GM21825 (cell line): Measurements from ENCODE around the gene B9D2.

Source experiments
- ATAC-seq: cut with Tn5 transposase; IDR thresholded peaks from one replicate; pipeline ENCODE4 v1.9.1; 2021; ENCODE audit warnings: mild to moderate bottlenecking, moderate library complexity; ENCODE audit not compliant: unreplicated experiment

Gene B9D2

DNA sequence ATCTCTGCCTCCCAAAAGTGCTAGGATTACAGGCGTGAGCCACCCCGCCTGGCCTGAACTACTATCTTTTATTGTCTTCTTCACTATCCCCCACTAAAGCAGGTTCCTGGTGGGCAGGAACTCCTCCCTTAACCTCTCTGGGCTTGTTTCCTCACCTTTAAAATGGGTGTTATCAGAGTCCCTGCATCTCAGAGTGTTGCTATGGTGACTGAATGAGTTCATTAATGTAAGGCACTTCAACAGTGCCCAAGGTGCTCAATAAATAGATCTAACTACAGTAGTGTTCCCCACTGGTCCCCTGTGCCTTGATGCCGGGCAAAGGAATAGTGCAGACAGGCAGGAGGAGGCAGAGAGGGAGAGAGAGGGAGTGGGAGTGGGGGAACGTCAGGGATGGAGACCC, 33.5 kb downstream of the B9D2 start:
- ATAC-seq, result no peak

DNA sequence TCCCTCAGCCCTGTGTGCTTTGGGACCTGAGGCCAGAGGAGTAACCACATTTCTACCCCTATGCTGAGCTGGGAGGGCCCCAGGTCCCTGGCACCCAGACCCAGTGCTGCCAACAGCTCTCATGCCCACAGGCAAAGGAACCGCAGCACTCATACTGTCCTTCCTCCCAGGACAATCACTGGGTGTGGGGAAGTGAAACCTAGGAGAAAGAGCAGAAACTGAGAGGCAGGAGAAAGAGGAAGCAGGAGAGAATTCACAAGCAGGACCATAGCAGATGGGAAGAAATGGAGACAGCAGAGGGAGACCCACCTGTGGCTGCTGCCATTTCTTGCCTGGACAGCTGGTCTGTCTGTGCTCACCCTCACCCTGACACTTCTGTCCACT, 35.1 kb downstream of the B9D2 start:
- ATAC-seq, result no peak

DNA sequence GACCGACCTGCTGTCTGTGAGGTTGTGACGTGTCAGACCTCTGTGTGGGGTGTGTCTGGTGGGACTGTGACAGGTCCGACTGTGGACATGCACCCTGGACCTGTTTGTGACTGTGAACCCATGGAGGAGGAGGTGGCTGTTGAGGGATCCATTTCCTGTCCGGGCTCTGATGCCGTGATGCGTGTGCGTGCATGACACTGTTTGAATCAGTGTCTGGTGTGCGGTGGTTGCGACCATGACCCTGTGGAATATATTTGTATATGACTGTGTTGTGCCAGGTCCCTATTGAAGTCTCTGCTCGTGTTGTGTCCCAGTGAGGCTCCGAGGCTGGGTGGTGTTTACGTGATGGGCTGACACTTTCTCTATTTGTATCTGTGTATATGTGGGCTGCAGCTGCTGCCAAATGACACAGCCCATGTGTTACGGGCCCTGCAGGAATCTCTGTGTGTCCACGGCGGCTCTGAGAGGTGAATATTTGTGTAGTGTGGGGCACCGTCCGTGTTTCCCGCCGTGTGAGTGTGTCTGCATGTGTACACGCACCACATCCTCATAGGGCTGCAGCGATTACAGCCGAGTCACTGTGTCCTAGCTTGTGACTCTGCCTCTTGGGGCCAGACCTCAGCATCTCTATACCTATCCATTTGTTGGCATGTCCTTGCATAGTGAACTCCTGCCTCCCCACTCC, 35.6 kb downstream of the B9D2 start:
- ATAC-seq, result peak; percentile 14

DNA sequence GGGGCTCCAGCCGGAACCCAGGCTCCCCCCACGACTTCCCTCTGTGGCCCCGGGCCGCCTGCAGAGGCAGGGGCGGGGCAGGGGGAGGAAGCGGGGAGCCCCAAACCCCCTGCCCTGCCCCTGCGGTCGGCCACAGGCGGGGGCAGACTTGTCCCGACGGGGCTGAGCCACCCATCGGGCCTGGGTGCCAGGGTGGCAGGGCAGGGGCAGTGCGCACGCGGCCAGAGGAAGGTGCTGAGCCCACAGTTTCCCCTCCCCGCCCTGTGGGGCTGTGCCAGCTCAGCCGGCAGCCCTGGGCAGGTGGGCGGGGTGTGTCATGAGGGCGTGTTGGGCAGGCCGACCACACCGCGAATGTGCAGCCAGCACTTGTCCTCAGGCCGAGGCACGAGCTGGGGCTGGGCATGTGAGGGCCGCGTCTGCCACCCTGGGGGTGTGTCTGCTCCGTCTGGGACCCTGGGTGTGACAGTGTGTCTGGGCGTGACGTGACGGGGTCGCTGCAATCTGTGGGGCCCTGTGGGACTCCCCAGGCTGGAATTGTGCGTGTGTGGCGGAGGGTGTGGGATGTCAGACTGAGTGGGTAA, 36.3 kb downstream of the B9D2 start:
- ATAC-seq, result peak; percentile 40

DNA sequence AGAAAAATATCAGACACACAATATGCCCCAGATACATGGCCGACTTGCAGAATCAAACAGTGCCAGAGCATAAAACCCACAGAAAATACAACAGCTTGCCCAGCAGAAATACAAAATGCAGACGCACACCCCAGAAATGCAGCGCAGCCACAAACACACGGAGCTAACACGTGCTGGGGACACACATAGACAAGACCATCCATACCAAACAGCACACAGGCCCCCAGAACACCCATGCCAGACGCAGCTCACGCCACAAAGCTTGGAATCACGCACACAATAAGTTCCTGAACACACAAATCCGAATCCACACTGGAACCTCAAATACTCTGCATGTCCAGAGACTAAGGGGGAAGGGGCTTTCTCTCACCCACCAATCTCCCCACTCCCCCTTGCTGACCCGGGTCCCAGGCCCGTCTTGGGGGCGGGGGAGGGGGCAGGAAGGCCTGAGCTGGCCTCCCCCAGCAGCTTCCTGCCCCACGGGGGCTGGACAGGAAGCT, 36.8 kb downstream of the B9D2 start:
- ATAC-seq, result no peak

DNA sequence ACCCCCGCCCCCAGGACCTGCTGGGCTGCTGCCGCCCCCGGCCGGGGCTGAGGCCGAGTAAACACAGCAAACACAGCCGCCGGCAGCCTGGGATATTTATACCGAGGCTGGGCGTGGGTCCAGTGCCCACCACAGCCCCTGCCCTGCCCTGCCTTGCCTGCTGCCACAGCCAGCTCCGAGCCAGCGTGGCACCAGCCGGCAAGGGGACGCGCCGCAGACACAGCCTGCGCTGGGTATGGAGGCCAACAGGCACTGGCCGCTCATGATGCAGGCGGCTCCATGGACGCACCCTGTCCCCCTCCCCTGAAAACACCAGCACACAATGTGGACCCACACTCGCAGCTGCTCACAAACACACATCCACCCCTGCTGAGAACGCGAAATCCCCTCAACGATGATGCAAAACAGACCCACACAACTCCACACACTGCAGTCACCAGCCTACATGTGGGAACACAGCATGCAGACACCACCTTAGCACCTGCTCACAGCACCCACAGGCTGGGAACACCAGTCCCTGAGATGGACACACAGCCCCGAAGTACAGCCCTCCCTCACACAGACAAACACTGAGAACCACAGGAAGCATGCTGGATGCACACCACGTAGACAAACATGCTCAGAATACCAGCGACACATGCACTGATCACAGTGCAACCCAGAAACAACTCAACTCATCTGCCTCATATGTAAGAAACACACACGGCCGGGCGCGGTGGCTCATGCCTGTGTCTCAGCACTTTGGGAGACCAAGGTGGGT, 37.8 kb downstream of the B9D2 start:
- no peak for ATAC-seq

DNA sequence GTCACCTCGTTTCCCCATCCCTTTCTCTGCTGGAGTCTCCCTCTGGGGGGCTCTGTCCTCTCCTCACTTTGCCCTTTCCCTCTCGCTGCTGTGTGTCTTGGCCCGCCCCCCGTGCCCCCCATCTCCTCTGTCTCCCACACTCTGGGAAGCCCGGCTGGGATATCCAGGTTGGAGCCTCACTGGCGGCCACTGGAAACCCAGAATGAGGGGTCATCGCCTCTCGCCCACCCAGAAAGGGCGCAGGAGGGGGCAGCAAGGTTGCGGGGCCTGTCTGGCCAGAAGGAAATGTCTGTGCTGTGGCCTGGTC, 38.4 kb downstream of the B9D2 start:
- no peak for ATAC-seq

DNA sequence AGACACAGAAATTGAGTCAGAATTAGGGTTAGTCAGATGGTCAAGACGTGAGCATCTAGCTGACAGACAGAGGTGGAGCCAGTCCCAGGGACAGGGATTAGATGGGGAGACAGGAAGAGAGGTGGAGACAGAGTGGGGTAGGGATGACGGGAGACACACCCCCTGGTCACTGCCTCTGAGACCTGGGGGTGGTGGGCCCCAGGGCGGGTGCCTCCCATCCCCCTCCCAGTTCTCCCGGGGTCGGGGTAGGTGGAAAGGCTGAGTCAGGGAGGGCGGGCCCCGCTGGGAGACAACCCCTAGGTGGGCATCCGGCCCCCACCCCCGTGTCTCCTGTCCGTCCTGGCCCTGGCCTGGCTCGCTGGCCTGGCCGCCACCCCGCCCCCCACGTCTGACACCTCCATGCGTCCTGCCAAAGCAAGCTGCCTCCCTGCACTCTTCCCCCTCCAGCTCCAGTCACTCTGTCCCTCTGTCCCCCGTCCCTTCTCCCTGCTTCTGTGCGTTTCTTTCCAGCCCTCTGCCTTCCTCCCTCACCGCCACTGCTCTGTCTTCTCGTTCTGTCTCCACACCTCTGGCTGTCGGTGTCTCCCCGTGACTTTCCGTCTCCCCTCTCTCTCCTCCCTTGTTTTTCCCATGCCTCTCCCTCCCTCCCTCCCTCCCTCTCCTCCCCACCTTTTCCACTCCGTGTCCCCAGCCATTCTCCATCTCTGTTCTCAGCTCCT, 38.9 kb downstream of the B9D2 start:
- no peak for ATAC-seq

DNA sequence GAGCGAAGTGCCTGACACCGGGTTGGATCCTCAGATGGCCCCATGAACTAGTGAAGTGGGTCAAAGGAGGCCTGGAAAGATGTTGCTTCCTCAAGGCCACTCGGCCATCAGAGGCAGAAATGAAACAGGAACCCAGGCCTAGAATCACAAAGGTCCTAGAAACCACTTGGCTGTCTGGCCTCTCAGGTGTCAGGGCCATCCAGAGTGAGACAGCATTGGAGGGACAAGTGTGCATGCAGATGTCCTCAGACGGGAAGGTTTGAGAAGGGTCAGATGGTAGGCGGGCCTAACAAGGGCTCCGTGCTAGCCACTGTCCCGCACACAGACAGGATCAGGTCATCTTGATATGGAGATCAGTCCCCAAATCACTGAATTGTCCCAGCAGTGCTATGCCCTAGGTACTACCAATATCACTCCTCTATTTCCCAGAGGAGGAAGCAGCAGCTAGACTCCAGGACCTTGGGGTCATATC, 39.7 kb downstream of the B9D2 start:
- no peak for ATAC-seq

DNA sequence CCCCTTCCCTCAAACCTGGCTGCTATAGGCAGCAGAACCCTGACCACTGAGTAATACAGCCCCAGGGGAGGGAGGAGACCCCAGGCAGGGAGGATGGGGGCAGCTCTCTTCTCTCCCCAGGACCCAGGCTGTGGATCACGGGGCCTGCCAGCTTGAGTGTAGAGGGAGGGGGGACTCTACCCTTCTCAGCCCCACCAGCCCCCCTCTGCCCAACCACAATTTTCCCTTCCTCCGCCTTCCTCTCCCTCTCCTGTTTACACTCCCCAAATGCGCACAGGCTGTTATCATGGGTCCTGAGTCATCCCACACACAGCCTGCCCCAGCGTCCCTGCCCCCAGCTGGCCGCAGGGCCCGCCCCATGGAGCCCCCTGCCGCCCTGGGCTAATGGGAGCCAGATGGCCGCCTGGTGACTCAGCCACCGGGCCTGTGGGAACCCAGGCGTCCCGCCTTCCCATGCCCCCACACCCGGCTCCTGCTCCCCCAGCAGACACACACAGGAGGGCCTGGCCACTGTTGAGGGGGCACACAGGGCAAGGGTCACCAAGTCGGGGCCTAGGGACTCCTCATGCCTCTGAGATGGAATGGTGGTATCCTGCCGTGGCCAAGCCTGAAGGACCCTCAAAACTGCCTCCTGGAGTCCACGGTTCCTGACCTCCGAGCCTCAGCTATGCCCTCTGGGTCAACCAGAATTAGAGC, 40.4 kb downstream of the B9D2 start:
- no peak for ATAC-seq

DNA sequence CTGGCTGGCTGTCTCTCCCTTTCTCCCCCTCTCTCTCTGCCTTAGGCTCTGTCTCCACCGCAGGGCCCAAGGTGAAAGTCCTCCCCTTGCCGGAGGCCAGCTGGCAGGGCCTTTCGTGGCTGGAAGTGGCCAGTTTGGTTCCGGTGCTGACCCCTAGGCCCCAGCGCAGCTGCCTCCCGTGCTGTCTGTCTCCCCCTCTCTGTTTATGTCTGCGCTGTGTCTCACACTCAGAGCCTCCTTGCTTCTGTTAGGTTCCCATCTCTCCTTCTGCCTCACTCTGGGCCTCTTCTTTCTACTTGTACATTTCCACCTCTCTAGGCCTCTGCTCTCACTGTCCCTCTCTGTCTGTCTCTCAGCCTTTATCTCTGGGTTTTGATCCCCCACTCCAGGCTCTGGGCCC, 40.9 kb downstream of the B9D2 start:
- ATAC-seq, result no peak

DNA sequence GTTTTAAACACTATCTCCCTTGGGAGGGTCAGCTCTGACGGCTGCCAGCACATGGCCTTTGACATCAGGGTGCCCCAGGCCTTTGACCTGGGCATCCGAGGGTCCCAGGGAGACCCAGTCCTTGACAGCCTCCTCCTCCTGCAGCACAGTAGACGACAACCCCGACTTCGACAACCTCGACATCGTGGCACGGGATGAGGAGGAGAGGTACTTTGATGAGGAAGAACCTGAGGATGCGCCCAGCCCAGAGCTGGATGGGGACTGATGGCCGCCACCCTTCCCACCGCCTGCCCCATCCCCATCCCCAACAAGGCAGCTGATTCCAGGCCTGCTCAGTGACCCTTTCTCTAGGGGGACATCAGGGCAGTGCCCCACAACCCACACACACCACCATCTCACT, 41.5 kb downstream of the B9D2 start:
- no peak for ATAC-seq

DNA sequence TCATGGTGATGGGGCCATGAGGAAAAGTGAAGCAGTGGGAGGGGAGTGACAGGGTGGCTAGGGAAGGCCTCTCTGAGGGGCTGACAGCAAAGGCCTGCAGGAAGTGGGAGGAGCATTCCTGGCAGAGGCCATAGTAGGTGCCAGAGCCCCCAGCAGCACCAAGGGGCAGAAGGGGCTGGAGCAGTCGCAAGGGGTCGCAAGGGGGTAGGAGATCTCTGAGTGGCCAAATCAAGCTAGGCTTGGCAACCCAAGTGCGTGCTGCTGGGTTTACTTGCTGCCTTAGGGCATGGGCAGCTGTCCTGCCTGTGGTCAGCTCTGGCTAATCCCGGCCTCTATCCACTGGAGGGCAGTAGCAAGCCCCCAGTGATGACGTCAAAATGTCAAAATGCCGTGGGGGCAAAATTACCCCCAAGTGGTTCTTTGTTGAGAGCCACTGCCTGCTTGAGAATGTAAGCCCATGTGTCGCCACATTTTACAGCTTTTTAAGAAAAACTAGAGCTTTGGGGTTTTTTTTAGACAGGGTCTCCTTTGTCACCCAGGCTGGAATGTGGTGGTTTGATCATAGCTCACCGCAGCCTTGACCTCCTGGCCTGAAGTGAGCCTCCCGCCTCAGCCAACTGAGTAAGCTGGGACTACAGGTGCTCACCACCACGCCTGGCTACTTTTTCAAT, 42.2 kb downstream of the B9D2 start:
- no peak for ATAC-seq

DNA sequence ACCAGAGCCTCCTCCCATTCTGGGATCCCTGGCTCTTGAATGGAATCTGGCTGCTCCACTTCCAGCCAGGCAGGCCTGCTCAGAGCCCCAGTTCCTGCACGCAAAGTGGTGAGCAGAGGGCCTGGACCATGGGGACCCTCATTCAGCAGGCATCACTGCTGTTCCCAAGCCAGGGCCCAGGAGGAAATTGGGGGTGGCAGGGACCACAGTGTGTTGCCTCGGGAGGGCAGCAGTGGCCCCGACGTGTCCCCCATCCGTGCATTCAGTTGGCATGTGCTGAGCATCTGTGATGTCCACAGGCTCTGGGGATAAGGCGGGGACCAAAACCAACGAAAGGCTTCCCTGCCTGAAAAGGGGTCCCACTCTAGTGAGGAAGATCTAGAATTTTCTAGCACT, 42.7 kb downstream of the B9D2 start:
- ATAC-seq, result no peak

DNA sequence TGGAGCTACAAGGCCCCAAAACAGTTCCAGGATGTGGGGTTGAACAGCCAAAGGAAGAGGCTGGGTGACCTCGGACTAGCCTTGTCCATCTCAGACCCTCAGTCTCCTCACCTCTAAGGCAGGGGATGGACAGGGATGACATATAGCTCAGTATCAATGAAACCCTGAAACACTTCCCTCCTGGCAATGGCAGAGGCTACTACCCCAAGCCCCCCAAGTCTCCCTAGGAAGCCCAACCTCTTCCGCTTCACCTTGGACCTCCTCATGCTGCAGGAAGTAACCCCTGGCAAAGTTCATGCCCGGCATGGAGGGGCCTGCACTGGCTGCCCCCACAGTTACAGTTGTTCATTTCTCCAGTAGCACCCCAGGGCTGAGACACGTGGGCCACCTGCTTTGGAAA, 43.4 kb downstream of the B9D2 start:
- no peak for ATAC-seq

DNA sequence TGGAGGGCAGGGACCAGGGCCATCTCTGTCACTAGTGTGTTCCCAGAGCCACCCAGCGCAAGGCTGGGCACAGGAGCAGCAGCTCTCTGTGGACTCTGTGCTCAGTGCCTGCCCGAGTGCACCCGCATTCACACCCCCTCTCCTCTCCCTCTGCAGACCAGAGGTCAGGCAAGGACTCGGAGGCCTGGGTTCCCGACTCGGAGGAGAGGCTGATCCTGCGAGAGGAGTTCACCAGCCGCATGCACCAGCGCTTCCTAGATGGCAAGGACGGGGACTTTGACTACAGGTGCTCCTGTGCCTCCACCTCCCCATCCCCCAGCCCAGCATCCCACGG, 43.8 kb downstream of the B9D2 start:
- ATAC-seq, result no peak

DNA sequence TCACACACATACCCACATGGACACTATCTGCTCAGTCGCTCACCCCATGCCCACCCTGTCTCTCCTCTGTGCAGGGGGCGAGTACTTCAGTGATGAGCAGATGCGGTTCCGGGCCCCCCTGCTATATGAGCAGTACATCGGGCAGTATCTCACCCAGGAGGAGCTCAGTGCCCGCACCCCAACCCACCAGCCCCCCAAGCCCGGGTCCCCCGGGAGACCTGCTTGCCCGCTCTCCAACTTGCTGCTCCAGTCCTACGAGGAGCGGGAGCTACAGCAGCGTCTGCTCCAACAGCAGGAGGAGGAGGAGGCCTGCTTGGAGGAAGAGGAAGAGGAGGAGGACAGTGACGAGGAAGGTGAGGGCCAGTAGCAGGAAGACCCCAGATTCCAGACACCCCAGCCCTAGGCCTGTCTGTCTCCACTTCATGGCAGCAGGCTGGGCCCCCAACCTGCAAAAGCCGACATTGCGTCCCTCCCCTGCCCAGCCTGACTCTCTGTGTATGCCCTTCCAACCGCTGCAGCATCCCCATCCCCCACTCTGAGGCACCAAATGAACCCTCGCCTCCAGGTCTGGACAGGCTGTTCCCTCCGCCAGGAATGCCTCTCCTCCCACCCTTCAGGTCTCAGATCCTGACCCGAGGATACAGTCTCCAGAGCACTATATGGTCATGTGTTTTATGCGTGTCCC, 44.3 kb downstream of the B9D2 start:
- no peak for ATAC-seq

DNA sequence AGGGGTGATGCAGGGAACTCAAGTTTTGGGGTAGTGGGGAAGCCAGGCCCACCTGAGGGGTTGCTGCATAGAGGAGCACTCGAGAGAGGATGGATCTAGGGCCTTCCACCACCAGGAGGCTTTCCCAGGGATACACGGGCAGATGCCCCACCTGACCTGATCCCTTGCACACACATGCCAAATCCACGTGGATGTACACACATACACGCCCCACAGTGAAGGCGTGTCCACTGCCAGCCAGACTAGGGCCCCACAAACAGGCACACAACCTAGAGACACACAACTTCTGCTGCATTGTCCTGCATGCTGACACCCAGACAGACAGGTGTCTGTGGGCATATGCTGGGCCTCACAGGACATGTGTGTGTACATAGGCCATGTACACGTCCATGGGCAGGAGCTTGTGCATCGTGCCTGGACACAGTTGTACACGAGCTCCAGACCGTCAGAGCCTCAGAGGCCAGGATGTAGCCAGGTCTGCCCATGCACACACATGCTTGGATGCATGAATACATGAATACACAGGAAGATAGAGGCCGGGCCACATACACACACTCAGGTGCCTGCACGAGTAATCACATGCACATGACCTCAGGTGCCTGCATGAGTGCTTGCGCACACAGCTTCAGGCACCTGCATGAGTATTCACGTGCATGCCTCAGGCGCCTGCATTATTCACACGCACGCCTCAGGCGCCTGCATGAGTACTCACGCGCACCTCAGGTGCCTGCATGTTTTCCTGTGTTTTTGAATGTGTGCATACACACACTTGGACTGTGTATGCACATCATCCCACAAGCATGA, 45.1 kb downstream of the B9D2 start:
- ATAC-seq, result no peak

DNA sequence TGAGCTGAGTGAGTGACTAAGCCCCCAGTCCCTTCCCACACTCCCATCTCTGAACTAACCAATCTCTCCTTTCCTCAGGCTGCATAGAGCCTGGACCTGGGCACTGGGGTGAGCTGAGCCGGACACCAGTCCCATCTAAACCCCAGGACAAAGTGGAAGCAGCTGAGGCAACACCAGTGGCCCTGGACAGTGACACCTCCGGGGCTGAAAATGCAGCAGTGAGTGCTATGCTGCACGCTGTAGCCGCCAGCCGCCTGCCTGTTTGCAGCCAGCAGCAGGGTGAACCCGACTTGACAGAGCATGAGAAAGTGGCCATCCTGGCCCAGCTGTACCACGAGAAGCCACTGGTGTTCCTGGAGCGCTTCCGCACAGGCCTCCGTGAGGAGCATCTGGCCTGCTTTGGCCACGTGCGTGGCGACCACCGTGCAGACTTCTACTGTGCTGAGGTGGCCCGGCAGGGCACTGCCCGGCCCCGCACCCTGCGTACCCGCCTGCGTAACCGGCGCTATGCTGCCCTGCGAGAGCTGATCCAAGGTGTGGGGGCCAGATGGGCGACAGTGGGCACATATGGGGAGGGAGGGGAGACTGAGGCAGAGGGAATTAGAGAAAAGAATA, 47.5 kb downstream of the B9D2 start:
- no peak for ATAC-seq
